Muscle of leg (tissue), 11 donors: ENCODE measurements around the gene TRPM3. TPM values are rescaled to one million over a fixed set of nuclear protein-coding genes. Genes with fewer than 3 reads are reported as not detected.

Source experiments
- DNase-seq: peaks from one replicate; pipeline ENCODE4 v3.0.0; 2013
- H3K27ac ChIP-seq: one replicate; pipeline ENCODE4 v1.5.1; 2013; ENCODE audit warnings: mild to moderate bottlenecking, low read length, control low read depth
- H3K27me3 ChIP-seq: one replicate; pipeline ENCODE4 v1.6.1; 2013; ENCODE audit warnings: low read length; ENCODE audit not compliant: control insufficient read depth, insufficient read depth
- H3K36me3 ChIP-seq: one replicate; pipeline ENCODE4 v1.6.1; 2013; ENCODE audit warnings: low read length; ENCODE audit not compliant: control insufficient read depth, insufficient read depth
- H3K4me1 ChIP-seq: one replicate; pipeline ENCODE4 v1.6.1; 2013; ENCODE audit warnings: low read length; ENCODE audit not compliant: control insufficient read depth, insufficient read depth
- H3K4me3 ChIP-seq: one replicate; pipeline ENCODE4 v1.5.1; 2013; ENCODE audit warnings: low read length, control low read depth
- H3K9me3 ChIP-seq: replicated peaks from 2 replicates; pipeline ENCODE4 v1.6.1; 2013; ENCODE audit warnings: low read depth, low read length; ENCODE audit not compliant: control insufficient read depth
- WGBS: methylation state at CpG from one replicate; pipeline ENCODE4 v1.1.5; 2013; ENCODE audit warnings: missing lambda C conversion rate; ENCODE audit not compliant: insufficient coverage; 5-methylcytosine and 5-hydroxymethylcytosine counted together
- polyA plus RNA-seq, 8 donors: library from polyadenylated mRNA; unstranded; fragments of 120-200 nt; gene quantifications; one replicate each; pipeline versions ENCODE4 v1.2.1 to v1.2.3, GENCODE V29; 2013; ENCODE audit warnings: inconsistent platforms in 1 of 8, low replicate concordance in 1 of 8; ENCODE audit not compliant: insufficient read length in 8 of 8, insufficient read depth in 1 of 8
- total RNA-seq: library from RNA; stranded (reverse); fragments of 120-200 nt; gene quantifications from one replicate; pipeline ENCODE4 v1.2.4, GENCODE V29; 2013

The TRPM3 gene
- total and polyA plus RNA-seq, 9 donors = 0.14 to 0.66 (median 0.31) TPM

DNA sequence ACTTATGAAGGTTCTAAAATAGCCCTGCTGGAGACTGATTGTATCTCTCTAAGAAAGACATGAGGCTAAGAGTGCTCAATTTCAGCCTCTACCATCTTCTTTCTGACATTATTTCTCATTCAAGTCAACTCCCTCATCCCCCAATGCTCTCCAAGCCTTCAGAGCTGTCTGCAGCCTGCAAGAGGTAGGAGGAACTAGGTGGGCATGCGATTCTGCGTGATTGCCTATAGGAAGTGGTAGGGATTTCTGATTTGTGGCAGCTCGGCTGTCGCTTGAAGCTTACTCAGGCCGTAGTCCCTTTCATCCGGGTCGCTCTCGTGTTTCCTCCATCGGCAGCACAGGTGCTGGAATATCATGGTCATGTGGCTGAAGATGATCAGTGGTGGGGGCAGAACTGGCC is 568.9 kb downstream of the TRPM3 start:
- Histone ChIP-seq H3K27me3 (no peaks in the 10 kb centered on the region), H3K4me3 (no peak overlapping the region), H3K36me3 (no peaks in the 10 kb centered on the region), H3K9me3 (no peaks in the 10 kb centered on the region), H3K4me1 (peaks cover 4% of the 10 kb centered on the region), H3K27ac (no peak overlapping the region)
- DNase-seq = no peak
- 92% methylated on average over 9 of the region's 9 CpGs for WGBS

DNA sequence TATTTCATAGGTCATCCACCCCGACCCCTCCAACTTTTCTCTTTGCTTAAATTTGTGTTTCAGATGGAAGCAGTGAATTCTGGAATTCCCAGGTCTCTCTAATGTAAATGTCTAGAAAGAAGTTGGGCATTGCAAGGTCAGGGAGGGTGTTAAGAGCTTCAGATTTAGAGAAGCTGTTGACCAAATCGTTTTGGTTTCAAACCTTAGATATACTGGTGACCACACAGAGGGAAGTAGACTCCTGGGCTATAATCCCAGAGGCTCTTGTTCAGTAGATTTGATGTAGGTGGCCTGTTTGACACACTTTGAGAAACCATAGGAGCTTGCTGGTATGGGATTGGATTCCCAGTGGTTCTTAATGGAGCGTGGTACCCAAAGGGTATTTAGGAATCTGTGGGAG is 569.6 kb downstream of the TRPM3 start:
- Histone ChIP-seq H3K9me3 (no peaks in the 10 kb centered on the region), H3K36me3 (no peaks in the 10 kb centered on the region), H3K27me3 (no peaks in the 10 kb centered on the region), H3K4me1 (peaks cover 4% of the 10 kb centered on the region), H3K27ac (no peak overlapping the region), H3K4me3 (no peak overlapping the region)
- WGBS = 63% methylated on average over 1 of the region's 3 CpGs
- no peak for DNase-seq

DNA sequence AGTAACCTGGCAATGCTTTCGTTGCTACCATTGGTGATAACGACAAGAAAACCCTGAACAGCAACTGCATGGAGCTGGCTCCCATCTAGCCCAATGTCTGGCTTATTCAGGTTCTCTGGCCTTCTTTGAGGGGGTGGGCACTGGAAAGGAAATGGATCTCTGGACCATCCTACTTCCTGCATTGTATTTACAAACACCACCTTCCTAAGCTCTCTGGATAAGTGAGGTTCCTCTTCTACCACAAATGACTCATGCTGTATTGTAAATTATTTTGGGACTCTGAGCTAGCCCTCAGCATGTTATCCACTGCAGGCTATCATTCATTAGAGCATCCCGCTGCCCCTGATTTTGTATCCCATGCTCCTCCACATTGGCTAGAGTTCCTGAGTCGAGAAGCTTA is 570.0 kb downstream of the TRPM3 start:
- Histone ChIP-seq H3K4me3 (no peak overlapping the region), H3K36me3 (no peaks in the 10 kb centered on the region), H3K9me3 (no peaks in the 10 kb centered on the region), H3K4me1 (peaks cover 4% of the 10 kb centered on the region), H3K27me3 (no peaks in the 10 kb centered on the region), H3K27ac (no peak overlapping the region)
- 100% methylated on average over 1 of the region's 4 CpGs for WGBS
- no peak for DNase-seq

DNA sequence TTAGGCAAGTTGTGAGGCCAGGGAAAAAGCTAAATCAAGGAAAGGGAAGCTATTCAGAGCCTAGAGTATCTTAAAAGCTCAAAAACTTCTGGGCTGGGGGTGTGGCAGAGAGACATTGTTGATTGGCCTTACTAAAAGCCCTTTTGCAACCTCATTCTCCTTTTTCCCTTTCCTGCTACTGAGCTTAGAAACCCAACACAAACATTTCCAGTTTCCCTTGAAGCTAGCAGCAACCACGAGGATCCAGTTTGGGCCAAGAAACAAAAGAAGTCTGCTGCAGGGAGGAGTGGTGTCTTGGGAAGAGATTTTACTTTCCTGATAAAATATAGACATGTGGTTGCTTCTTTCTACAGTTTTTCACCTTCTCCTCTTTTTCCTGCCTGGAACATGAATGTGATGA is 571.5 kb downstream of the TRPM3 start:
- H3K27ac ChIP-seq = no peak overlapping the region
- DNase-seq = no peak
- peaks cover 4% of the 10 kb centered on the region for H3K4me1 ChIP-seq
- H3K4me3 ChIP-seq = no peak overlapping the region
- no peaks in the 10 kb centered on the region for H3K27me3 ChIP-seq
- no CpG with 5 or more reads among the region's 1 CpG for WGBS
- no peaks in the 10 kb centered on the region for H3K9me3 ChIP-seq
- H3K36me3 ChIP-seq = no peaks in the 10 kb centered on the region

DNA sequence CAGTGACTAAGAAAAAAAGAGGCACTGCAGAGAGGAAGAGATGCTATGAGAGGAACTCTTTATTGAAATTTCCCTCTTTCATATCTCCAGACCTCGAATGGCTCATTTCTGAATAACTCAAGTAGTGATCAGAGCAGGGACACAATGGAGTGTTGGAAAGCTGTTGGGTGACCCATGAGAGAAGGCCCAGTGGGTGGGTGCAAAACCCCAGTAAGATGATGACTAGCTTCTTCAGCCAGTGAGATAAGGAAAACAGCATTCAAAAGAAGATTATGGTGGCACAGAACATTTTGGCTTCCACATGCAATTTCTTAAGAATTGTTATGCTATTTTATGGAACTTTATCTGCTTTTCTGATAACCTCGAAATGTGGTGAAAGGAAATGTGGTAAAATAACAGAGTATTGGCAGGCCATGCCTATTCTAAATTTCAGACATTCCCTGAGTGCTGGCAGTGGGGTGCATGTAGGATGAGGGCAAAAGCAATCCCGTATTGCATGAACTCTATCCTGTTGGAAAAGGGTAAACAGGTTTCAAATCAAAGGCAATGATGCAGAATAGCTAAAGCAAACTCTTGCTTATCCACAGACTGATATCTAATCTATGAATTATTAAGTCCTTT is 579.0 kb downstream of the TRPM3 start:
- 80% methylated on average over 1 of the region's 3 CpGs for WGBS
- DNase-seq = no peak

DNA sequence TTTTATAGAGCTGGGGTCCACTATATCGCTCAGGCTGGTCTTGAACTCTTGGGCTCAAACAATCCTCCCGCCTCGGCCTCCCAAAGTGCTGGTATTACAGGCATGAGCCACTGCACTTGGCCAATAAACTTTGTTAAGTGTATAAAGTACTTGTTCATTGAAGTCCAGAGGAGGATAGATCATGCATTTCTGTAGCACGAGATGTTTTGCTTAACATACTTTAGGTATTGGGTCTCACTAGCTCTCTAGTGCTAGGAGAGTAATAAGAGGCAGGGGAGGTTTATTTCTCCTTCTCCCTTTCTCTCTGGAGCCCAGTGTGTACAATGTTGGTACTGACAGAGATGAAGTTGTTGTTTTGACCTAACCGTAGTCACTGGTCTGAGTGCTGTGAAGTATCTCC is 581.4 kb downstream of the TRPM3 start:
- no peak overlapping the region for H3K4me3 ChIP-seq
- H3K9me3 ChIP-seq = no peaks in the 10 kb centered on the region
- H3K4me1 ChIP-seq = no peaks in the 10 kb centered on the region
- no peak overlapping the region for H3K27ac ChIP-seq
- no peaks in the 10 kb centered on the region for H3K36me3 ChIP-seq
- H3K27me3 ChIP-seq = no peaks in the 10 kb centered on the region
- 96% methylated on average over 3 of the region's 5 CpGs for WGBS
- DNase-seq = no peak

More for the DNA sequence above, 579.0 kb downstream of the TRPM3 start:
- Histone ChIP-seq H3K27ac (no peak overlapping the region), H3K9me3 (no peaks in the 10 kb centered on the region), H3K4me3 (no peak overlapping the region), H3K4me1 (no peaks in the 10 kb centered on the region), H3K36me3 (no peaks in the 10 kb centered on the region), H3K27me3 (no peaks in the 10 kb centered on the region)

DNA sequence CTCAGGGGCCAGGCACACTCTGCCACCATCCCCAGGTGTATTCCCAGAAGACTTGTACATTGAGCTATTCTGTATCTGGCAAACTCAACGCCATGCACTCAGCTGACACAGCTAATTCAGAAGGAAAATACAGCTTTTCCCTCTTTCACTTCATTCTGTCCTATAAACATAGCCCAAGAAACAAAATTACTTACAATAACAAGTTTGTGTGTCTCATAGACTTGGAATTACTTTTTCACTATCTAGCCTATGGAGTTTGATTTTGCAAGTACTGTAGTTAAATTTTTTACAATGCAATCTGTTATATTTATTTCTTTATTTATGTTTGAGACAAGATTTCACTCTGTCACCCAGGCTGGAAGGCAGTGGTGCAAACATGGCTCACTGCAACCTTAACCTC is 581.9 kb downstream of the TRPM3 start:
- DNase-seq = no peak
- 17% methylated on average over 1 of the region's 1 CpG for WGBS
- H3K36me3 ChIP-seq = no peaks in the 10 kb centered on the region
- H3K4me3 ChIP-seq = no peak overlapping the region
- no peaks in the 10 kb centered on the region for H3K9me3 ChIP-seq
- no peaks in the 10 kb centered on the region for H3K27me3 ChIP-seq
- H3K4me1 ChIP-seq = no peaks in the 10 kb centered on the region
- H3K27ac ChIP-seq = no peak overlapping the region

DNA sequence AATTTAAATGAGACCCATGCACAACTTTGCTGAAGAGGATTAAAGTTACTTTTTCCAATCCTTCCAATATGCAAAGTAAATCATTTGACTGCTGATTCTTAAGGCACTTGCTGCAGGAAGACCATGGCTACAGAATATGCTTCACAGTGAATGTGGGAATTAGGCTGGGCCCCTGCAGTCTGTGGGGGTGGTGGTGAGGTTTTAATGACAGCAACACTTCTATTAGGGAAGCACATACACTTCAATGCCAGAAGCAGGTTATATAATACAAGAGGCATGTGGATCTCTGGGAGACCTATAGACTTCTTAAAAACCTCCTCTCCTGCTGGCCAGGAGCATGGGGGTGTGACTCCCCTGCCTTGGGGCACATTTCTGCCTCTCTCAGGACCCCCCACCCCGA is 582.4 kb downstream of the TRPM3 start:
- H3K27me3 ChIP-seq = no peaks in the 10 kb centered on the region
- 60% methylated on average over 1 of the region's 1 CpG for WGBS
- no peaks in the 10 kb centered on the region for H3K9me3 ChIP-seq
- H3K27ac ChIP-seq = no peak overlapping the region
- no peak for DNase-seq
- H3K4me1 ChIP-seq = no peaks in the 10 kb centered on the region
- no peaks in the 10 kb centered on the region for H3K36me3 ChIP-seq
- H3K4me3 ChIP-seq = no peak overlapping the region

DNA sequence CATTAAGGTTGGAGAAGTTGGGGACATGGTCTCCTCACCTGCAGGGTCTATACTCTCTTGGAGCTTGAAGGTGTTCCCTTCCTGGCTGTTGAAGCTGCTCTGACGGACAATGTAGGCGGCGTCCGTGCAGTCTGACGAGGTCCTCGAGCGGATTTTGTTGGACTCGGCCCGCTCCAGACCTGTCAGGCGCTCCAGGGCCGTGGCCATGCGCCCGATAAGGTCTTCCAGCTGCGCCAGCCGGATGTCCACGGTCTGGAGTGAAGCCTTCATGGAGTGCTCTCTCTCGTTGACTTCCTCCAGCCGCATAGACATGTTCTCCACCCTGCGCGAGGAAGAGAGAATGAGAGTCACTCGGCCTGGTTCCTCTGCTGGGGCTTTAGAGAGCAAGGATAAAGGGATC is 584.3 kb downstream of the TRPM3 start:
- no peaks in the 10 kb centered on the region for H3K27me3 ChIP-seq
- no peaks in the 10 kb centered on the region for H3K9me3 ChIP-seq
- no peaks in the 10 kb centered on the region for H3K36me3 ChIP-seq
- no peak overlapping the region for H3K4me3 ChIP-seq
- H3K4me1 ChIP-seq = no peaks in the 10 kb centered on the region
- no peak for DNase-seq
- WGBS = 97% methylated on average over 21 of the region's 21 CpGs
- no peak overlapping the region for H3K27ac ChIP-seq

DNA sequence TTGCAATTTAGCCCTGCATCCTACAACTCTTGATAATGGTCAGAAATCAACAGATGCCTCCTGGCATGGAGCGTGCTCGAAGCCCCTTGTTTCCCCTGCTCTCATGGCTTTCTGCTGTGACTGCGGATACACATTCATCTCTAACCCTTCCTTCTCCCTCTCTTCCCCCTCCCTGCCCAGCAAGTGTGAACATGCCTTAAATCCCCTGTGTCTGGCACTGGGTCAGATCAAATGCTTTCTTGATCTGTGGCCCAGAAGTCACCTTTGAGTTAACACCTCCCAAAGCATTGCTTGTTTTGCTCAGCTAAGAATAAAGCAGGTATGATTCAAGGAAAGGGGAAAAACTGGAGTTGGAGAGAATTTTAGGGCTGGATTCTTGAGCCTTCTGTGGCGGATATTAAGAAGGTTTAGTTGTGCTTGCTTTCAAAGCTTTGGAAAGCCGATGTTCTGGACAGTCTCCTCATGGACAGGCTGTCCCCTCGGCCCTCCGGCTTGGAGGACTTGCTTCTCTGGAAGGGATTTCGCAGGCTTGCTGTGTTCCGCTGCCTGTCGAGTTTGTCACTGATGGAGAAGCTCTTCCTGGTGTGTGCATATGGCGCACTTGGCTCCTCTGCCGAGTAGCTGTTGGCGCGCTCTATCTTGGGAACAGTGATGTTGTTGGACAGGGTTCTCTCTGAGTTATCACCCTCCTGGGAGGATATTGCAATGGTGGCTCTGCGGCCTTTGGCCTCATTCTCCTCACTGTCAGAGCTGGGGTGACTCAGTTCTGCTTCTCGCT is 585.7 kb downstream of the TRPM3 start:
- WGBS = 74% methylated on average over 16 of the region's 16 CpGs

More for the DNA sequence above, 585.7 kb downstream of the TRPM3 start:
- no peak for DNase-seq
- H3K4me3 ChIP-seq = no peak overlapping the region
- H3K27me3 ChIP-seq = no peaks in the 10 kb centered on the region
- no peaks in the 10 kb centered on the region for H3K9me3 ChIP-seq
- H3K27ac ChIP-seq = no peak overlapping the region
- H3K4me1 ChIP-seq = no peaks in the 10 kb centered on the region
- H3K36me3 ChIP-seq = no peaks in the 10 kb centered on the region
